IMR-90 (cell line): Measurements from ENCODE around the gene ERGIC1. TPM values are rescaled to one million over a fixed set of nuclear protein-coding genes. Genes with fewer than 3 reads are reported as not detected.

Experiments used
- ATAC-seq: fragments of 200-7000 bp; cut with Tn5 transposase; 2 replicates; pipeline ENCODE4 v1.9.1; 2020; ENCODE audit warnings: low read depth, mild to moderate bottlenecking, moderate library complexity
- BruUV-seq: library from RNA; stranded (reverse); fragments of 400-500 nt; replicated peaks from 2 replicates; lab custom pipeline; 2021; lab: Mats Ljungman, UMichigan
- CTCF ChIA-PET: fragments of 300-600 bp; formaldehyde crosslinking; extraction: SDS; loops from one replicate; lab custom pipeline; 2021; ENCODE audit warnings: antibody characterized with exemption; lab: Yijun Ruan, JAX
- POLR2A ChIA-PET: fragments of 300-600 bp; sonication (Branson Sonifier 250); formaldehyde crosslinking; loops from one replicate; lab custom pipeline; 2022; ENCODE audit warnings: antibody characterized with exemption; ENCODE audit not compliant: unreplicated experiment; lab: Charles Lee
- DNase-seq: peaks from one replicate; pipeline ENCODE4 v3.0.0; 2013
- H2AFZ ChIP-seq: replicated peaks from 2 replicates; pipeline ENCODE3; 2013; ENCODE audit warnings: low read length, mild to moderate bottlenecking; ENCODE audit not compliant: poor library complexity
- H2AK5ac ChIP-seq: 2 replicates; pipeline ENCODE4 v1.6.1; 2013; ENCODE audit warnings: low read depth, low read length, inconsistent platforms
- H2AK9ac ChIP-seq: replicated peaks from 2 replicates; pipeline ENCODE3; 2013; ENCODE audit warnings: mild to moderate bottlenecking, low read depth, low read length, moderate library complexity; ENCODE audit not compliant: poor library complexity
- H2BK120ac ChIP-seq: 2 replicates; pipeline ENCODE4 v1.6.1; 2013; ENCODE audit warnings: low read depth, low read length, inconsistent platforms
- H2BK15ac ChIP-seq: 3 replicates; pipeline ENCODE4 v1.6.1; 2013; ENCODE audit warnings: low read depth, low read length, inconsistent platforms
- H2BK20ac ChIP-seq: 2 replicates; pipeline ENCODE4 v1.6.1; 2013; ENCODE audit warnings: low read depth, mild to moderate bottlenecking, inconsistent platforms, low read length, moderate library complexity
- H2BK5ac ChIP-seq: 2 replicates; pipeline ENCODE4 v1.6.1; 2013; ENCODE audit warnings: mild to moderate bottlenecking, low read depth, low read length, inconsistent platforms; ENCODE audit not compliant: poor library complexity, severe bottlenecking
- H3K14ac ChIP-seq: replicated peaks from 2 replicates; pipeline ENCODE4 v1.6.1; 2013; ENCODE audit warnings: low read depth, low read length, inconsistent platforms
- H3K18ac ChIP-seq: 2 replicates; pipeline ENCODE4 v1.6.1; 2013; ENCODE audit warnings: low read depth, low read length, control low read depth
- H3K23ac ChIP-seq: 2 replicates; pipeline ENCODE4 v1.6.1; 2013; ENCODE audit warnings: low read depth, low read length, inconsistent platforms
- H3K27ac ChIP-seq: 2 replicates; pipeline ENCODE4 v1.5.1; 2013; ENCODE audit warnings: mild to moderate bottlenecking, control low read depth, low read length; ENCODE audit not compliant: insufficient read depth
- H3K27me3 ChIP-seq: 2 replicates; pipeline ENCODE4 v1.6.1; 2013; ENCODE audit warnings: low read length; ENCODE audit not compliant: control insufficient read depth, insufficient read depth
- H3K36me3 ChIP-seq: 2 replicates; pipeline ENCODE4 v1.6.1; 2013; ENCODE audit warnings: low read length, mixed read lengths; ENCODE audit not compliant: control insufficient read depth, insufficient read depth
- H3K4ac ChIP-seq: 2 replicates; pipeline ENCODE4 v1.6.1; 2013; ENCODE audit warnings: low read depth, low read length, inconsistent platforms
- H3K4me1 ChIP-seq: 2 replicates; pipeline ENCODE4 v1.6.1; 2013; ENCODE audit warnings: low read length, mixed read lengths; ENCODE audit not compliant: control insufficient read depth, insufficient read depth
- H3K4me2 ChIP-seq: 2 replicates; pipeline ENCODE4 v1.6.1; 2013; ENCODE audit warnings: low read depth, mild to moderate bottlenecking, control low read depth, low read length, moderate library complexity
- H3K4me3 ChIP-seq: 2 replicates; pipeline ENCODE4 v1.5.1; 2013; ENCODE audit warnings: low read depth, mild to moderate bottlenecking, control low read depth, low read length, moderate library complexity; ENCODE audit not compliant: insufficient read depth
- H3K56ac ChIP-seq: 2 replicates; pipeline ENCODE4 v1.6.1; 2013; ENCODE audit warnings: low read length, inconsistent platforms; ENCODE audit not compliant: insufficient read depth; ENCODE audit errors: extremely low read depth
- H3K79me1 ChIP-seq, 2 experiments: 2 replicates each; pipeline ENCODE4 v1.6.1; 2013; ENCODE audit warnings: low read length in 2 of 2, inconsistent platforms in 1 of 2, low read depth in 1 of 2
- H3K9ac ChIP-seq: 2 replicates; pipeline ENCODE4 v1.6.1; 2013; ENCODE audit warnings: low read depth, low read length, control low read depth
- H3K9me1 ChIP-seq: 2 replicates; pipeline ENCODE4 v1.6.1; 2013; ENCODE audit warnings: low read length, inconsistent platforms; ENCODE audit not compliant: insufficient read depth
- H3K9me3 ChIP-seq: 2 replicates; pipeline ENCODE4 v1.6.1; 2013; ENCODE audit warnings: low read length; ENCODE audit not compliant: control insufficient read depth, insufficient read depth
- H4K20me1 ChIP-seq: 2 replicates; pipeline ENCODE4 v1.6.1; 2013; ENCODE audit warnings: low read length, inconsistent platforms; ENCODE audit not compliant: insufficient read depth
- H4K5ac ChIP-seq: 2 replicates; pipeline ENCODE4 v1.6.1; 2013; ENCODE audit warnings: mild to moderate bottlenecking, low read depth, low read length, control low read depth
- H4K8ac ChIP-seq, 2 experiments: 2 replicates each; pipeline ENCODE4 v1.6.1; 2013; ENCODE audit warnings: low read depth in 2 of 2, low read length in 2 of 2, control low read depth in 1 of 2, inconsistent platforms in 1 of 2
- H4K91ac ChIP-seq: 2 replicates; pipeline ENCODE4 v1.6.1; 2013; ENCODE audit warnings: low read depth, low read length, inconsistent platforms; ENCODE audit not compliant: insufficient read depth
- CEBPB ChIP-seq: IDR thresholded peaks from 2 replicates; pipeline ENCODE4 v1.6.1; 2012; ENCODE audit warnings: low read depth, low read length, improper control_type of control experiment
- MAFK ChIP-seq: IDR thresholded peaks from 2 replicates; pipeline ENCODE4 v1.6.1; 2012; ENCODE audit warnings: low read depth, low read length, improper control_type of control experiment
- RFX5 ChIP-seq: IDR thresholded peaks from 2 replicates; pipeline ENCODE4 v1.8.0; 2012; ENCODE audit warnings: low read depth, mild to moderate bottlenecking, low read length, moderate library complexity
- WGBS, 2 experiments: methylation state at CpG; one replicate each; pipeline versions ENCODE4 v1.1.5 to v1.1.7; 2013; ENCODE audit warnings: missing lambda C conversion rate in 2 of 2; ENCODE audit not compliant: insufficient read length in 1 of 2; ENCODE audit errors: extremely low coverage in 2 of 2; 5-methylcytosine and 5-hydroxymethylcytosine counted together
- dilution Hi-C: fragments of 300-500 bp; cut with HindIII; formaldehyde crosslinking; loops from one replicate; pipeline ENCODE4 v1.14.3; 2018; ENCODE audit warnings: low sequenced_read_pairs; ENCODE audit not compliant: unreplicated experiment
- in situ Hi-C: fragments of 300-500 bp; cut with MboI; formaldehyde crosslinking; loops from 3 replicates; pipeline ENCODE4 v1.14.3; 2019; ENCODE audit warnings: low sequenced_read_pairs, inconsistent platforms, mixed read lengths
- intact Hi-C: fragments of 100-400 bp; cut with micrococcal nuclease; formaldehyde crosslinking; loops from 2 replicates; pipeline ENCODE4 v1.10.0; 2022
- polyA plus RNA-seq, 3 experiments: library from polyadenylated mRNA; depleted of rRNA; stranded (reverse); fragments of >200 nt; gene quantifications; 2 replicates each; pipeline ENCODE4 v1.2.3, GENCODE V29; 2012; ENCODE audit warnings: low replicate concordance in 1 of 3
- total RNA-seq: library from RNA; depleted of rRNA; stranded (reverse); fragments of >200 nt; gene quantifications from 2 replicates; pipeline ENCODE4 v1.2.3, GENCODE V29; 2012
- TF ChIP-seq, protein P1 (sequence below): conservative IDR thresholded peaks from 2 replicates; pipeline ENCODE4 v1.5.1; 2012; ENCODE audit warnings: mild to moderate bottlenecking, low read depth, low read length, improper control_type of control experiment

Gene ERGIC1
- total and polyA plus RNA-seq, 2 of the 4 experiments (the other 2 are of a cell fraction), result 134 to 192 TPM

DNA sequence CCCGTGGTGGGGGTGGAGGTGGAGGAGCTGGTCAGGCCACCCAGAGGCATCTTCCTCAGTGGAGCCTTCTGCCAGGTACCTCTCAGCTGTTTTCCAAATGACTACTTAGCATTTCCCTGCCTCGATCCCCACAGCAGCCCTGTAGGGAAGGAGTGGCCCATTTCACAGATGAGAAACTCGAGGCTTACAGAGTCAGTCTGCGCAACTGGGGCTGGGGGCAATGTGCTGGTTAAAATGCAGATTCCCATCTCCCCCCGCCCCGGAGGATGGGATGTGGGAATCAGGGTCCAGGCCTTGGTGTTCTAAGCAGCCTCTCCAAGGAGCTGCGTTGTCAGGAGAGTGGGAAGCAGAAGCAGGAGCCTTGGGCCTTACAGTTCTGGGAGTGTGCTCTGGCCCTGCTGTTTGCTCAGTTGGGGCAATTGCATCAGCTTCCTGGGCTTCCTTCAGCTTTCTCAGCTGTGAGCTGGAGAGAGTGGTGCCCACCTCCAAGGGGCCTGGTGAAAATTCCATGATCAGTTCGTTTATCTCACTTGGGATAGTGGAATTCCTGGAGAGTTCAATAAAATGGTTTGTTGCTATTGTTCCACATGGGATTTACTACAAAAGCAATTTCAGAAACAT is 19.4 kb downstream of the ERGIC1 start:
- H4K20me1 ChIP-seq, result peaks cover 13% of the 10 kb centered on the region; the same call in 1 of the 2 replicates
- peak overlapping the region; percentile 96 for H4K91ac ChIP-seq
- ChIA-PET CTCF (no interaction called here), POLR2A (no interaction called here)
- H3K9me1 ChIP-seq, result peaks cover 62% of the 10 kb centered on the region
- ATAC-seq (peak; percentile 45), DNase-seq (peak; percentile 73)
- H3K56ac ChIP-seq, result peak overlapping the region; percentile 83; the same call in 1 of the 2 replicates
- H3K18ac ChIP-seq, result peak overlapping the region; percentile 81
- WGBS, 2 experiments, result no CpG with 5 or more reads among the region's 8 CpGs
- dilution Hi-C loops, result no loop called here
- peak overlapping the region; percentile 96 for H2BK5ac ChIP-seq
- peaks cover 3% of the 10 kb centered on the region for H3K36me3 ChIP-seq
- H2AFZ ChIP-seq, result no peak overlapping the region
- peak overlapping the region; percentile 93 for H3K23ac ChIP-seq
- H2AK5ac ChIP-seq, result peak overlapping the region; percentile 98
- BruUV-seq, result no TSS peak
- no peak overlapping the region for H3K4me2 ChIP-seq
- no peaks in the 10 kb centered on the region for H3K9me3 ChIP-seq
- no peaks in the 10 kb centered on the region for H3K27me3 ChIP-seq
- peak overlapping the region; percentile 99 for H3K4ac ChIP-seq
- peak overlapping the region; percentile 96 for H2AK9ac ChIP-seq
- H3K9ac ChIP-seq, result peak overlapping the region; percentile 73
- TF ChIP-seq MAFK (no peak), RFX5 (no peak), CEBPB (peak; percentile 80)
- TF ChIP-seq, protein P1, sequence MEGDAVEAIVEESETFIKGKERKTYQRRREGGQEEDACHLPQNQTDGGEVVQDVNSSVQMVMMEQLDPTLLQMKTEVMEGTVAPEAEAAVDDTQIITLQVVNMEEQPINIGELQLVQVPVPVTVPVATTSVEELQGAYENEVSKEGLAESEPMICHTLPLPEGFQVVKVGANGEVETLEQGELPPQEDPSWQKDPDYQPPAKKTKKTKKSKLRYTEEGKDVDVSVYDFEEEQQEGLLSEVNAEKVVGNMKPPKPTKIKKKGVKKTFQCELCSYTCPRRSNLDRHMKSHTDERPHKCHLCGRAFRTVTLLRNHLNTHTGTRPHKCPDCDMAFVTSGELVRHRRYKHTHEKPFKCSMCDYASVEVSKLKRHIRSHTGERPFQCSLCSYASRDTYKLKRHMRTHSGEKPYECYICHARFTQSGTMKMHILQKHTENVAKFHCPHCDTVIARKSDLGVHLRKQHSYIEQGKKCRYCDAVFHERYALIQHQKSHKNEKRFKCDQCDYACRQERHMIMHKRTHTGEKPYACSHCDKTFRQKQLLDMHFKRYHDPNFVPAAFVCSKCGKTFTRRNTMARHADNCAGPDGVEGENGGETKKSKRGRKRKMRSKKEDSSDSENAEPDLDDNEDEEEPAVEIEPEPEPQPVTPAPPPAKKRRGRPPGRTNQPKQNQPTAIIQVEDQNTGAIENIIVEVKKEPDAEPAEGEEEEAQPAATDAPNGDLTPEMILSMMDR, result no peak
- H3K79me1 ChIP-seq, result peaks cover 27 to 91% of the 10 kb centered on the region in 2 experiments
- peak overlapping the region; percentile 89 to 93; a peak in 3 of 4 replicates for H4K8ac ChIP-seq
- peak overlapping the region; percentile 87 for H4K5ac ChIP-seq
- H2BK20ac ChIP-seq, result peak overlapping the region; percentile 97
- in situ Hi-C loops, result no loop called here
- intact Hi-C loops, result loop anchor here (5.0 kb wide), 1 partner anchor 49 kb away; no protein-coding TSS in a partner anchor
- H3K27ac ChIP-seq, result peak overlapping the region; percentile 98
- H2BK15ac ChIP-seq, result peak overlapping the region; percentile 98; the same call in 2 of the 3 replicates
- peak overlapping the region; percentile 96 for H2BK120ac ChIP-seq
- peaks cover 43% of the 10 kb centered on the region for H3K4me1 ChIP-seq
- H3K14ac ChIP-seq, result peak overlapping the region; percentile 98
- no peak overlapping the region for H3K4me3 ChIP-seq
